Measurements from ENCODE around the gene IL9.

IL9 gene

DNA sequence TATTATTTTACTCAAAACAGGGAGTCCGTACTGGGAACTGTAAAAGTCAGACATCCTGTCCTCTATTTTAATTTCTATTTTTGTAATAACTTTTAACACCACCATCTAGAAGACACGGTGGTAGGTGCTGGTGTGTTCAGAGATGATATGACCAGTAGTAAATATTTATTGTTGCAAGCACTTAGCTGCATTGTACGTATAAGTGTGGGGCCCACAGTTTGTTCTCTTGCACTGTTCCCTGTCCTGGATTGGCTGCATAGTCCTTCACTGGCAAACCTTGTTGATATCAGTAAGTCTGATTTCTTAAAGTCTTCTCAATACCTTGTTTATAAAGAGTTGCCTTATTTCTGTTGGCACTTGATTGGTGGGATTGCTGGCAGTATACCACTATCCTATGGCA, 24.6 kb upstream of the IL9 start:
- no peak overlapping the region for H3K4me3 ChIP-seq (ENCODE audit: low read depth, low read length)
- H3K27ac ChIP-seq (ENCODE audit: low read depth, low read length) = no peak overlapping the region
- H3K27me3 ChIP-seq (ENCODE audit: control insufficient read depth, insufficient read depth, low read length) = peaks cover 7% of the 10 kb centered on the region; the same call in 1 of the 2 replicates
- no peaks in the 10 kb centered on the region for H3K4me1 ChIP-seq (ENCODE audit: control insufficient read depth, insufficient read depth, low read length)
- no peak overlapping the region for H3K9ac ChIP-seq (ENCODE audit: low read depth, low read length)
- no peaks in the 10 kb centered on the region for H3K9me3 ChIP-seq (ENCODE audit: control insufficient read depth, insufficient read depth, low read length)
- no peaks in the 10 kb centered on the region for H3K36me3 ChIP-seq (ENCODE audit: control insufficient read depth, insufficient read depth, low read length)

DNA sequence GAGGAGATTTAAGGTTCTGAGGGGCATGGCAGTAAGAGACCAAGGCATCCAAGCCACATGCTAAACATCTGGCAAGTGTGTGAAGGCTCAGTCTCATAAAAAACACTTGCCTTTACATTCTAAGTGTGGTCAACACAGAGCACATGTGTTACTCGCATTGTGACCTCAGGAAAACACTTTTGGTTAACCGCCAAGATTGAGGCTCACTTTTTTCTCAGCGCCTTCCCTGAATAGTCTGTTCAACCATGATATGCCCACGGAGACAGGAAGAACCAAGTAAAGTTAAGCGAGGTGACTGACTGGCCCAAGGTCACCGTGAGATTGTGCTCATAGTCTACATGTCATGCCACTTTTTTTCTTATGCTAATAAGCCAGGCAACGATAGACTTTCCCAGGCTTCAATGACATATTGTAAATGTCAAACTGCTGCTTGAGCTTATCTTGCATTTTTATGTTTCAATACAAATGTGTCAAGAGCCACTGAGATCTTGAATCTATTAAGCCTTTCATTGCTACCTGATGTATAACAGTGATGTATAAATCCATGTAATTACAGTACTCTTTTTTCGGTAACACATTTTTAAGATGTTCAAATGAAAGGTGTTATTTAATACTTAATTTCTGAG, 21.1 kb upstream of the IL9 start:
- H3K36me3 ChIP-seq (ENCODE audit: control insufficient read depth, insufficient read depth, low read length) = no peaks in the 10 kb centered on the region
- H3K4me1 ChIP-seq (ENCODE audit: control insufficient read depth, insufficient read depth, low read length) = no peaks in the 10 kb centered on the region
- H3K9me3 ChIP-seq (ENCODE audit: control insufficient read depth, insufficient read depth, low read length) = no peaks in the 10 kb centered on the region
- 0 out of 2 replicates have a peak, but pooled peaks cover 14% of the 10 kb centered on the region for H3K27me3 ChIP-seq (ENCODE audit: control insufficient read depth, insufficient read depth, low read length)
- no peak overlapping the region for H3K27ac ChIP-seq (ENCODE audit: low read depth, low read length)
- no peak overlapping the region for H3K4me3 ChIP-seq (ENCODE audit: low read depth, low read length)
- no peak overlapping the region for H3K9ac ChIP-seq (ENCODE audit: low read depth, low read length)

GRCh38 chr5:135915466-135916001, 19.9 kb upstream of the IL9 start:
- Histone ChIP-seq H3K4me1 (ENCODE audit: control insufficient read depth, insufficient read depth, low read length) (no peaks in the 10 kb centered on the region), H3K27me3 (ENCODE audit: control insufficient read depth, insufficient read depth, low read length) (peaks cover 14% of the 10 kb centered on the region; the same call in 1 of the 2 replicates), H3K4me3 (ENCODE audit: low read depth, low read length) (no peak overlapping the region), H3K9me3 (ENCODE audit: control insufficient read depth, insufficient read depth, low read length) (no peaks in the 10 kb centered on the region), H3K36me3 (ENCODE audit: control insufficient read depth, insufficient read depth, low read length) (no peaks in the 10 kb centered on the region), H3K27ac (ENCODE audit: low read depth, low read length) (no peak overlapping the region), H3K9ac (ENCODE audit: low read depth, low read length) (no peak overlapping the region)

GRCh38 chr5:135913713-135914626, 18.3 kb upstream of the IL9 start:
- no peaks in the 10 kb centered on the region for H3K9me3 ChIP-seq (ENCODE audit: control insufficient read depth, insufficient read depth, low read length)
- no peak overlapping the region for H3K4me3 ChIP-seq (ENCODE audit: low read depth, low read length)
- peaks cover 17% of the 10 kb centered on the region; the same call in 1 of the 2 replicates for H3K27me3 ChIP-seq (ENCODE audit: control insufficient read depth, insufficient read depth, low read length)
- no peak overlapping the region for H3K27ac ChIP-seq (ENCODE audit: low read depth, low read length)
- no peak overlapping the region for H3K9ac ChIP-seq (ENCODE audit: low read depth, low read length)
- H3K4me1 ChIP-seq (ENCODE audit: control insufficient read depth, insufficient read depth, low read length) = no peaks in the 10 kb centered on the region
- H3K36me3 ChIP-seq (ENCODE audit: control insufficient read depth, insufficient read depth, low read length) = no peaks in the 10 kb centered on the region

DNA sequence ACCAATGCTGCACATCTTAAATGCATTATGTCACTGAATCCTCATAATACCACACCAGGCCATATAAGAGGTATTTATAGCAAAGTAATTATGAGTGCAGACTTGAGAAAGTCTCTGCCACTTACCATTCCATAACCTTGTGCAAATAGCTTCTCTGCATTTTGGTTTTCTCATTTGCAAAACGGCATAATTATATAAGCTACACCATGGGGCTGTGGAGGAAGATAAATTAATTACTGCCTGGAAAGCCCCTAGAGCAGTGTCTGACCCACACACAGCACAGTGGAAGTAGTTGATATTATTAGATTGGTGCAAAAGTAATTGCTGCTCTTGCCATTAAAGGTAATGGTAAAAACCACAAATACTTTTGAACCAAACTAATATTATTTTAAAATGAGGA, 9.5 kb upstream of the IL9 start:
- H3K4me1 ChIP-seq (ENCODE audit: control insufficient read depth, insufficient read depth, low read length) = no peaks in the 10 kb centered on the region
- H3K27ac ChIP-seq (ENCODE audit: low read depth, low read length) = no peak overlapping the region
- H3K9ac ChIP-seq (ENCODE audit: low read depth, low read length) = no peak overlapping the region
- H3K4me3 ChIP-seq (ENCODE audit: low read depth, low read length) = no peak overlapping the region
- H3K27me3 ChIP-seq (ENCODE audit: control insufficient read depth, insufficient read depth, low read length) = peaks cover 10% of the 10 kb centered on the region; the same call in 1 of the 2 replicates
- H3K9me3 ChIP-seq (ENCODE audit: control insufficient read depth, insufficient read depth, low read length) = no peaks in the 10 kb centered on the region
- H3K36me3 ChIP-seq (ENCODE audit: control insufficient read depth, insufficient read depth, low read length) = no peaks in the 10 kb centered on the region

DNA sequence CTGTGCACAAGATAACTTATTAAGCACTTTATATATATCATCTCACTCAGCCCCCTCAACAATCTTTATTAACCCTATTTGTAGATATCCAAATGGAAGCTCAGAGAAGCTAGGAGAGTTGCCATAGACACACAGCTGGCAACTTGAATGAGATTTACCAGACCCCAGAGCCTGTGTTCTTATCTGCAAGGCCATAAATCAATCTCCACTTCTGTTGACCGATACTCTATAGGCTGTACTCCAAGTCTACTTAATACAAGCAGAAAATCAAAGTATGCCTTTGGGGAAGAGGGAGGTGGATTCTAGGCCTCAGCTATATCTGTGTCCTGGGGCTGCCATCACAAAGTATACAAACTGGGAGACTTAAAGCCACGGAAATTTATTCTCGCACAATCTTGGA, 6.0 kb upstream of the IL9 start:
- Histone ChIP-seq H3K4me3 (ENCODE audit: low read depth, low read length) (no peak overlapping the region), H3K9me3 (ENCODE audit: control insufficient read depth, insufficient read depth, low read length) (no peaks in the 10 kb centered on the region), H3K9ac (ENCODE audit: low read depth, low read length) (no peak overlapping the region), H3K36me3 (ENCODE audit: control insufficient read depth, insufficient read depth, low read length) (no peaks in the 10 kb centered on the region), H3K27ac (ENCODE audit: low read depth, low read length) (no peak overlapping the region), H3K4me1 (ENCODE audit: control insufficient read depth, insufficient read depth, low read length) (no peaks in the 10 kb centered on the region), H3K27me3 (ENCODE audit: control insufficient read depth, insufficient read depth, low read length) (no peaks in the 10 kb centered on the region; the same call in 1 of the 2 replicates)

GRCh38 chr5:135900276-135900675, 4.6 kb upstream of the IL9 start:
- H3K4me3 ChIP-seq (ENCODE audit: low read depth, low read length) = no peak overlapping the region
- no peak overlapping the region for H3K27ac ChIP-seq (ENCODE audit: low read depth, low read length)
- H3K9ac ChIP-seq (ENCODE audit: low read depth, low read length) = no peak overlapping the region
- no peaks in the 10 kb centered on the region for H3K4me1 ChIP-seq (ENCODE audit: control insufficient read depth, insufficient read depth, low read length)
- no peaks in the 10 kb centered on the region for H3K9me3 ChIP-seq (ENCODE audit: control insufficient read depth, insufficient read depth, low read length)
- H3K27me3 ChIP-seq (ENCODE audit: control insufficient read depth, insufficient read depth, low read length) = no peaks in the 10 kb centered on the region; the same call in 1 of the 2 replicates
- no peaks in the 10 kb centered on the region for H3K36me3 ChIP-seq (ENCODE audit: control insufficient read depth, insufficient read depth, low read length)

- Histone ChIP-seq H3K9me3 (ENCODE audit: control insufficient read depth, insufficient read depth, low read length) (no peaks in the 10 kb centered on the region), H3K4me1 (ENCODE audit: control insufficient read depth, insufficient read depth, low read length) (no peaks in the 10 kb centered on the region), H3K27me3 (ENCODE audit: control insufficient read depth, insufficient read depth, low read length) (no peaks in the 10 kb centered on the region; the same call in 1 of the 2 replicates), H3K27ac (ENCODE audit: low read depth, low read length) (no peak overlapping the region), H3K36me3 (ENCODE audit: control insufficient read depth, insufficient read depth, low read length) (no peaks in the 10 kb centered on the region), H3K4me3 (ENCODE audit: low read depth, low read length) (no peak overlapping the region), H3K9ac (ENCODE audit: low read depth, low read length) (no peak overlapping the region)
Observed at GRCh38 chr5:135898651-135899050, 3.0 kb upstream of the IL9 start.

- Histone ChIP-seq H3K9me3 (ENCODE audit: control insufficient read depth, insufficient read depth, low read length) (no peaks in the 10 kb centered on the region), H3K4me1 (ENCODE audit: control insufficient read depth, insufficient read depth, low read length) (no peaks in the 10 kb centered on the region), H3K27ac (ENCODE audit: low read depth, low read length) (no peak overlapping the region), H3K27me3 (ENCODE audit: control insufficient read depth, insufficient read depth, low read length) (no peaks in the 10 kb centered on the region), H3K9ac (ENCODE audit: low read depth, low read length) (no peak overlapping the region), H3K4me3 (ENCODE audit: low read depth, low read length) (no peak overlapping the region), H3K36me3 (ENCODE audit: control insufficient read depth, insufficient read depth, low read length) (no peaks in the 10 kb centered on the region)
Observed at GRCh38 chr5:135894789-135895188, 852 bp downstream of the IL9 start.

GRCh38 chr5:135894276-135894675, 1.4 kb downstream of the IL9 start:
- Histone ChIP-seq H3K27ac (ENCODE audit: low read depth, low read length) (no peak overlapping the region), H3K9me3 (ENCODE audit: control insufficient read depth, insufficient read depth, low read length) (no peaks in the 10 kb centered on the region), H3K4me1 (ENCODE audit: control insufficient read depth, insufficient read depth, low read length) (no peaks in the 10 kb centered on the region), H3K27me3 (ENCODE audit: control insufficient read depth, insufficient read depth, low read length) (peaks cover 3% of the 10 kb centered on the region; the same call in 1 of the 2 replicates), H3K4me3 (ENCODE audit: low read depth, low read length) (no peak overlapping the region), H3K36me3 (ENCODE audit: control insufficient read depth, insufficient read depth, low read length) (no peaks in the 10 kb centered on the region), H3K9ac (ENCODE audit: low read depth, low read length) (no peak overlapping the region)

DNA sequence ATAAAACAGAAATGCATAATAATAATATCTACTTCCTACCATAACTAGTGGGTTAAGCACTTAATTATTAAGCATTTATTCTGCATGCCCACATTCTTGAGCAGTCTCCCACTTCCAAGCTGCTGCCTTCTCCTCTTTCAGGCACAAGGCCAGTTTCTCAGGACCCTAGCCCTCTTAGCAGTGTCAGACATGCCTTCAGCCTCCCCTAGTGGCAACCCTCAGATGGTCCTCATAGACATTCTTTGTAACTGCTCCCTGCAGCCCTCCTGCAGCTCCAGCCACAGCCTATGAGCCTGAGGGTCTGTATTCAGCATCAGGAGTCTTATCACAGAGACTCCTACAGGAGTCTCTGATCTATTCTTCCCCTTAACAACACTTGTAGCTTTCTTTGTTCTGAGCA, 3.9 kb downstream of the IL9 start:
- H3K36me3 ChIP-seq (ENCODE audit: control insufficient read depth, insufficient read depth, low read length) = no peaks in the 10 kb centered on the region
- peaks cover 20% of the 10 kb centered on the region for H3K27me3 ChIP-seq (ENCODE audit: control insufficient read depth, insufficient read depth, low read length)
- no peaks in the 10 kb centered on the region; the same call in 1 of the 2 replicates for H3K4me1 ChIP-seq (ENCODE audit: control insufficient read depth, insufficient read depth, low read length)
- H3K4me3 ChIP-seq (ENCODE audit: low read depth, low read length) = no peak overlapping the region
- H3K9me3 ChIP-seq (ENCODE audit: control insufficient read depth, insufficient read depth, low read length) = no peaks in the 10 kb centered on the region
- H3K9ac ChIP-seq (ENCODE audit: low read depth, low read length) = no peak overlapping the region
- H3K27ac ChIP-seq (ENCODE audit: low read depth, low read length) = no peak overlapping the region
